ENCODE results near the gene RPP25L. TPM values are rescaled to one million over a fixed set of nuclear protein-coding genes. Genes with fewer than 3 reads are reported as not detected.
A peak's percentile ranks its signal among the peaks of the same experiment; 100 is the strongest.

RPP25L gene
- total RNA-seq, 1 donor from 2014 or later: 17.4 TPM

GRCh38 chr9:34579104-34579807, 32.6 kb downstream of the RPP25L start:
- Histone ChIP-seq H3K27me3 (peaks cover 18% of the 10 kb centered on the region), H4K20me1 (ENCODE audit: low read depth) (peaks cover 28% of the 10 kb centered on the region), H3K9ac (no peak overlapping the region), H3K27ac (no peak overlapping the region), H3K4me3 (peak overlapping the region; percentile 55), H3K36me3 (no peaks in the 10 kb centered on the region), H3K4me1 (peaks cover 75% of the 10 kb centered on the region), H2AFZ (replicated peaks) (no peak overlapping the region), H3K79me2 (ENCODE audit: low read depth) (no peaks in the 10 kb centered on the region), H3F3A (ENCODE audit: low read depth) (peaks cover 59% of the 10 kb centered on the region), H3K9me3 (ENCODE audit: low read depth) (no peaks in the 10 kb centered on the region), H3K4me2 (peak overlapping the region; percentile 94)
- Mint-ChIP-seq H3K9me3 (no peaks in the 10 kb centered on the region), H3K4me1 (peaks cover 85% of the 10 kb centered on the region), H3K27ac (peak overlapping the region; percentile 98), H3K27me3 (ENCODE audit: insufficient read depth, low read depth) (peaks cover 6% of the 10 kb centered on the region), H3K36me3 (peaks cover 6% of the 10 kb centered on the region), H3K4me3 (peak overlapping the region; percentile 85)
- TF ChIP-seq, protein P1, sequence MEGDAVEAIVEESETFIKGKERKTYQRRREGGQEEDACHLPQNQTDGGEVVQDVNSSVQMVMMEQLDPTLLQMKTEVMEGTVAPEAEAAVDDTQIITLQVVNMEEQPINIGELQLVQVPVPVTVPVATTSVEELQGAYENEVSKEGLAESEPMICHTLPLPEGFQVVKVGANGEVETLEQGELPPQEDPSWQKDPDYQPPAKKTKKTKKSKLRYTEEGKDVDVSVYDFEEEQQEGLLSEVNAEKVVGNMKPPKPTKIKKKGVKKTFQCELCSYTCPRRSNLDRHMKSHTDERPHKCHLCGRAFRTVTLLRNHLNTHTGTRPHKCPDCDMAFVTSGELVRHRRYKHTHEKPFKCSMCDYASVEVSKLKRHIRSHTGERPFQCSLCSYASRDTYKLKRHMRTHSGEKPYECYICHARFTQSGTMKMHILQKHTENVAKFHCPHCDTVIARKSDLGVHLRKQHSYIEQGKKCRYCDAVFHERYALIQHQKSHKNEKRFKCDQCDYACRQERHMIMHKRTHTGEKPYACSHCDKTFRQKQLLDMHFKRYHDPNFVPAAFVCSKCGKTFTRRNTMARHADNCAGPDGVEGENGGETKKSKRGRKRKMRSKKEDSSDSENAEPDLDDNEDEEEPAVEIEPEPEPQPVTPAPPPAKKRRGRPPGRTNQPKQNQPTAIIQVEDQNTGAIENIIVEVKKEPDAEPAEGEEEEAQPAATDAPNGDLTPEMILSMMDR (IDR thresholded peaks at IDR 0.05): no peak
- no peak for TF ChIP-seq EZH2 (IDR thresholded peaks at IDR 0.05)
- no peak for TF ChIP-seq EZH2phosphoT487 (IDR thresholded peaks at IDR 0.05)
- peak; percentile 87 for DNase-seq (ENCODE audit: low spot score)

- peaks cover 12% of the 10 kb centered on the region for H3K27me3 ChIP-seq
- peak overlapping the region; percentile 94 for H3K4me2 ChIP-seq
- Mint-ChIP-seq H3K4me3 (peak overlapping the region; percentile 85), H3K36me3 (peaks cover 6% of the 10 kb centered on the region), H3K4me1 (peaks cover 83% of the 10 kb centered on the region), H3K9me3 (no peaks in the 10 kb centered on the region), H3K27ac (peak overlapping the region; percentile 97), H3K27me3 (ENCODE audit: insufficient read depth, low read depth) (peaks cover 6% of the 10 kb centered on the region)
- H4K20me1 ChIP-seq (ENCODE audit: low read depth): peaks cover 32% of the 10 kb centered on the region
- no peak overlapping the region for H2AFZ ChIP-seq (replicated peaks)
- DNase-seq (ENCODE audit: low spot score): peak; percentile 86
- peak overlapping the region; percentile 81 for H3K27ac ChIP-seq
- no peaks in the 10 kb centered on the region for H3K36me3 ChIP-seq
- TF ChIP-seq EZH2 (IDR thresholded peaks at IDR 0.05) (no peak), EZH2phosphoT487 (IDR thresholded peaks at IDR 0.05) (no peak)
- TF ChIP-seq, protein P1 (IDR thresholded peaks at IDR 0.05): peak; percentile 3
- peak overlapping the region; percentile 55 for H3K4me3 ChIP-seq
- no peak overlapping the region for H3K9ac ChIP-seq
- H3F3A ChIP-seq (ENCODE audit: low read depth): peaks cover 59% of the 10 kb centered on the region
- peaks cover 76% of the 10 kb centered on the region for H3K4me1 ChIP-seq
- H3K79me2 ChIP-seq (ENCODE audit: low read depth): no peaks in the 10 kb centered on the region
- H3K9me3 ChIP-seq (ENCODE audit: low read depth): no peaks in the 10 kb centered on the region
Measured at GRCh38 chr9:34578241-34579103, 33.4 kb downstream of the RPP25L start.

- peaks cover 6% of the 10 kb centered on the region for H3K27me3 Mint-ChIP-seq (ENCODE audit: insufficient read depth, low read depth)
- H3K9ac ChIP-seq: no peak overlapping the region
- peak overlapping the region; percentile 55 for H3K4me3 ChIP-seq
- H4K20me1 ChIP-seq (ENCODE audit: low read depth): peaks cover 36% of the 10 kb centered on the region
- peak overlapping the region; percentile 81 for H3K27ac ChIP-seq
- peaks cover 81% of the 10 kb centered on the region for H3K4me1 Mint-ChIP-seq
- H3K9me3 Mint-ChIP-seq: no peaks in the 10 kb centered on the region
- peak; percentile 84 for DNase-seq (ENCODE audit: low spot score)
- no peaks in the 10 kb centered on the region for H3K36me3 ChIP-seq
- H3K4me2 ChIP-seq: peak overlapping the region; percentile 94
- H3K27me3 ChIP-seq: peaks cover 4% of the 10 kb centered on the region
- H3K79me2 ChIP-seq (ENCODE audit: low read depth): no peaks in the 10 kb centered on the region
- H3K9me3 ChIP-seq (ENCODE audit: low read depth): no peaks in the 10 kb centered on the region
- peaks cover 78% of the 10 kb centered on the region for H3K4me1 ChIP-seq
- H3K4me3 Mint-ChIP-seq: peak overlapping the region; percentile 85
- peaks cover 6% of the 10 kb centered on the region for H3K36me3 Mint-ChIP-seq
- TF ChIP-seq, protein P1 (IDR thresholded peaks at IDR 0.05): no peak
- TF ChIP-seq EZH2phosphoT487 (IDR thresholded peaks at IDR 0.05) (no peak), EZH2 (IDR thresholded peaks at IDR 0.05) (no peak)
- H3K27ac Mint-ChIP-seq: peak overlapping the region; percentile 96
- H3F3A ChIP-seq (ENCODE audit: low read depth): peaks cover 59% of the 10 kb centered on the region
- no peak overlapping the region for H2AFZ ChIP-seq (replicated peaks)
Measured at GRCh38 chr9:34577400-34578240, 34.3 kb downstream of the RPP25L start.
